Effector memory CD4-positive, alpha-beta T cell (primary cell): Measurements from ENCODE around the gene ARID5B.
A peak's percentile ranks its signal among the peaks of the same experiment; 100 is the strongest.

Experiments
- DNase-seq, 3 donors: peaks; one replicate each; pipeline ENCODE4 v3.0.0-alpha.2; 2020
- H3K27ac ChIP-seq: 2 replicates; pipeline ENCODE4 v1.7.0; 2013; ENCODE audit warnings: mild to moderate bottlenecking, low read length, moderate library complexity; ENCODE audit not compliant: insufficient read depth, poor library complexity, severe bottlenecking
- H3K27me3 ChIP-seq: replicated peaks from 2 replicates; pipeline ENCODE4 v1.7.0; 2013; ENCODE audit warnings: mild to moderate bottlenecking, low read length; ENCODE audit not compliant: insufficient read depth, control insufficient read depth, poor library complexity, severe bottlenecking
- H3K36me3 ChIP-seq: 2 replicates; pipeline ENCODE4 v1.7.0; 2013; ENCODE audit warnings: mild to moderate bottlenecking, low read length, moderate library complexity; ENCODE audit not compliant: control insufficient read depth, insufficient read depth
- H3K4me1 ChIP-seq: 2 replicates; pipeline ENCODE4 v1.7.0; 2013; ENCODE audit warnings: low read length, mild to moderate bottlenecking; ENCODE audit not compliant: control insufficient read depth, insufficient read depth, poor library complexity, severe bottlenecking
- H3K4me3 ChIP-seq: 2 replicates; pipeline ENCODE4 v1.7.0; 2013; ENCODE audit warnings: low read length, low read depth, mild to moderate bottlenecking; ENCODE audit not compliant: insufficient read depth, poor library complexity, severe bottlenecking
- H3K9me3 ChIP-seq: 2 replicates; pipeline ENCODE4 v1.7.0; 2013; ENCODE audit warnings: mild to moderate bottlenecking, low read length, moderate library complexity; ENCODE audit not compliant: control insufficient read depth

ARID5B gene

GRCh38 chr10:62054830-62055229, 153.3 kb downstream of the ARID5B start:
- Histone ChIP-seq H3K9me3 (no peaks in the 10 kb centered on the region), H3K36me3 (peaks cover 27% of the 10 kb centered on the region), H3K27me3 (no peaks in the 10 kb centered on the region), H3K4me1 (peaks cover 49% of the 10 kb centered on the region), H3K27ac (peak overlapping the region; percentile 58), H3K4me3 (no peak overlapping the region)
- no peak for DNase-seq

GRCh38 chr10:62056219-62056618, 154.7 kb downstream of the ARID5B start:
- peak overlapping the region; percentile 8 for H3K27ac ChIP-seq
- H3K4me1 ChIP-seq, result peaks cover 49% of the 10 kb centered on the region
- no peaks in the 10 kb centered on the region for H3K9me3 ChIP-seq
- no peaks in the 10 kb centered on the region for H3K27me3 ChIP-seq
- H3K36me3 ChIP-seq, result peaks cover 38% of the 10 kb centered on the region
- DNase-seq, result no peak
- no peak overlapping the region for H3K4me3 ChIP-seq

GRCh38 chr10:62056698-62057097, 155.2 kb downstream of the ARID5B start:
- H3K27me3 ChIP-seq, result no peaks in the 10 kb centered on the region
- H3K9me3 ChIP-seq, result no peaks in the 10 kb centered on the region
- H3K36me3 ChIP-seq, result peaks cover 41% of the 10 kb centered on the region
- DNase-seq, result no peak
- H3K27ac ChIP-seq, result peak overlapping the region; percentile 8
- H3K4me1 ChIP-seq, result peaks cover 49% of the 10 kb centered on the region
- H3K4me3 ChIP-seq, result no peak overlapping the region

DNA sequence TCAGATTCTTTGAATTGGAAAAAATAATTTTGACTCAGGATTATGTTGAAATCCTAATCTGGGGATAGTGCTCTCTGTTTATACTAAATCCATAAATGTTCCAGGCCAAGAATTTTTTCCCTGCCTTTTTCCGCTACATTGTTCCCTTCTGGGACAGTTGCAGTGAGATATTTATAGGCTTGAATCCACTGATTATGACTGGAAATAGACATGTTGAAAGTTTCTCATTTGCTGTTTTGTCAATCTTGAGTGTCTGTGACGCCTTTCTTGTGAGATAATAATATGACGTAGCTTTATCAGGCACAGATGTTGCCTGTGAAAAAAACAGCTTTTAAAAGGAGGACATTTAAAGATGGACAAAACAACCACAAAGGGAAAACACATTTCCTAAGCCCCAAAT, 155.9 kb downstream of the ARID5B start:
- no peaks in the 10 kb centered on the region for H3K9me3 ChIP-seq
- H3K4me3 ChIP-seq, result no peak overlapping the region
- peaks cover 39% of the 10 kb centered on the region for H3K36me3 ChIP-seq
- no peaks in the 10 kb centered on the region for H3K27me3 ChIP-seq
- H3K27ac ChIP-seq, result no peak overlapping the region
- H3K4me1 ChIP-seq, result peaks cover 48% of the 10 kb centered on the region
- DNase-seq, result no peak

- Histone ChIP-seq H3K4me1 (peaks cover 45% of the 10 kb centered on the region), H3K27ac (no peak overlapping the region), H3K27me3 (no peaks in the 10 kb centered on the region), H3K4me3 (no peak overlapping the region), H3K36me3 (peaks cover 34% of the 10 kb centered on the region), H3K9me3 (no peaks in the 10 kb centered on the region)
- DNase-seq, result no peak
Measured at GRCh38 chr10:62057850-62058249, 156.4 kb downstream of the ARID5B start.

DNA sequence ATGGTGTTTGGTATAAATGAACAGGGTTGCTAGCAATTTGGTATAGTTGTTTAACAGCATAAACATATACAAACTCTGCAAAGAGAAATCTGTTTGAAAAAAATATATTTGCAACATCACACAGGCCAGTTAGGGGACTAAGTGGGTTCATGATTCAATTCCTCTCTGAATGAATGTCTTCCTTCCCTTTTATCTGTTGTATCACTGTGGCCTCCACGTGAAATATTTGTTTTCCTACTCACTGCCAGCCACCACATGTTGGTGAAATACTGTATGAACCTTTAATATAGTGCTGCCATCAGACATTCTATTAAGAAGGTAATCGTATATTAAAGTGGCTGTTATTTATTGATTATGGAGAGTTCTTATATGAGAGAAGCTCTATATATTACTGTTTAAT, 157.0 kb downstream of the ARID5B start:
- no peak for DNase-seq
- Histone ChIP-seq H3K27ac (no peak overlapping the region), H3K4me1 (peaks cover 39% of the 10 kb centered on the region), H3K36me3 (peaks cover 29% of the 10 kb centered on the region), H3K27me3 (no peaks in the 10 kb centered on the region), H3K9me3 (no peaks in the 10 kb centered on the region), H3K4me3 (no peak overlapping the region)

- H3K9me3 ChIP-seq, result no peaks in the 10 kb centered on the region
- H3K27me3 ChIP-seq, result no peaks in the 10 kb centered on the region
- peaks cover 36% of the 10 kb centered on the region for H3K4me1 ChIP-seq
- no peak overlapping the region for H3K27ac ChIP-seq
- no peak for DNase-seq
- peaks cover 29% of the 10 kb centered on the region for H3K36me3 ChIP-seq
- H3K4me3 ChIP-seq, result no peak overlapping the region
Measured at GRCh38 chr10:62058896-62059216, 157.4 kb downstream of the ARID5B start.

DNA sequence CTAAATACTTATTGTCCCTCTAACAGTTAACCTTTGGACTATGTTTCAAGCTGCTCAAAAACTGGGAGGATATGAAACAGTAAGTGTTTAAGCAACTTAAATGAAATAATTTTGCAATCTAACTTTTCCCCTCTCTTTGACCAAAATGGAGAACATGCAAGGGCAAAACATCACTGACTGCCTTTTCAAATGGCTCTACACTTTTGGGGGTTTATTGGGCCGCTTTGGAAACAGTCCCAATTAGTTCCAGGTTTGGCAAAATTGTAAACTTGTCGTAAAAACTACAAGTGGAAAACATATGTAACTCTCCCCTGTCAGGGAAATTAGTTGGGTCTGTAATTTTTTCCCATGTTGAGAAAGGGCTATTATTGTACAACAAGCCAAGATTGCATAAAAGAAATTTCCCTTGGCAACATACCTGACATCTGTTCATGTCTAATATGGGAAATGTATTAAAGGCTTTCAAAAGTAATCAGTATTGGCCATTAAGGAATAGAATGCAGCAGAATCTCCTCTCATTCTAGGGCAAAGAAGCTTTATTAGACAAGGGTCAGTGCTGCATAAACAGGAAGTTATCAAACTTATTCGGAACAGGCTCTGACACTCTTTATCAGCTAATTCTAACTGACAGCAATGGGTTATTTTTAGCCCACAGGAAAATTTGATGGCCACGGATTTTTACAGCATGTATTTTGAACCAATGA, 157.9 kb downstream of the ARID5B start:
- peaks cover 29% of the 10 kb centered on the region for H3K36me3 ChIP-seq
- DNase-seq, result no peak
- no peak overlapping the region for H3K4me3 ChIP-seq
- H3K4me1 ChIP-seq, result peaks cover 31% of the 10 kb centered on the region
- no peak overlapping the region for H3K27ac ChIP-seq
- no peaks in the 10 kb centered on the region for H3K9me3 ChIP-seq
- H3K27me3 ChIP-seq, result no peaks in the 10 kb centered on the region

DNA sequence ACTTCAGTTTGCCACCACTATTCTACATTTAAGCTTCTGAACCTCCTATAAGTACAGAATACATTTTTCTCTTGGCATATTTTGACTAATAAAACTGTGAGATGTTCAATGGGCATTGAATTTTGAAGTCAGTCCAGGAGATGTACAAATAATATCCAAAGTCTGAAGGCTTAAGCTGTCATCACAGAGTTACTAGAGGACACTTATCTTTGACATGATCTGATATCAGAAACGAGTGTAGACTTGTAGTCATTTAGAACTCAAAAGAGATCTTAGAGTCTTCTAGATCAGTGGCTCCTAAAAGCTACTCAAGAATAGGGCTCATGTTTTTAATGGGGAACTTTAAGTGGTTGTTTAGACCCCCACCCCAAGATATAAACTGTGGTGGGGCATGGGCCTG, 160.5 kb downstream of the ARID5B start:
- H3K9me3 ChIP-seq, result no peaks in the 10 kb centered on the region
- peaks cover 29% of the 10 kb centered on the region for H3K36me3 ChIP-seq
- peaks cover 20% of the 10 kb centered on the region for H3K4me1 ChIP-seq
- DNase-seq, result no peak
- H3K27me3 ChIP-seq, result no peaks in the 10 kb centered on the region
- peak overlapping the region; percentile 24 for H3K27ac ChIP-seq
- H3K4me3 ChIP-seq, result no peak overlapping the region

GRCh38 chr10:62062752-62063512, 161.4 kb downstream of the ARID5B start:
- no peaks in the 10 kb centered on the region for H3K27me3 ChIP-seq
- peaks cover 17% of the 10 kb centered on the region for H3K4me1 ChIP-seq
- H3K4me3 ChIP-seq, result no peak overlapping the region
- DNase-seq, result no peak
- no peak overlapping the region for H3K27ac ChIP-seq
- H3K9me3 ChIP-seq, result no peaks in the 10 kb centered on the region
- peaks cover 29% of the 10 kb centered on the region for H3K36me3 ChIP-seq
